ENCODE results near the gene HAL.

Gene HAL

DNA sequence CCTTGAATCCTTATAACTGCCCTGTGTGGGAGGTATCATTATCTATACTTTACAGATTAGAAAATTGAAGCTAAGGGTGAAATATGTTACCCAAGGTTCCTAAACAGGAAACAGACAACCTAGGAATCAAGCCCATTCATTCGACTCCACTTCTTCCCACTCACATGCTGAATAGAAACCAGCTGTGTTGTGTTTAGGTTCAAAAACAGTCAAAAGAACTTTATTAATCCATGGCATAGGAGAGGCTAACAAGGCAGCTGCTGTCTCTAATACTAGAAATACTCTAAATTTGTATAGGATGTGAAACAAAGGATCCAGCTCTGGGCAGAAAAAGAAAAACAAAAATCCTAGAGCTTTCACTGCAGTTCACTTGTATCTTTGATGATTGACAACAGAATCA lies 43.1 kb downstream of the HAL start:
- H3K27me3 Mint-ChIP-seq (ENCODE audit: low read depth): peaks cover 24% of the 10 kb centered on the region
- no peaks in the 10 kb centered on the region for H3K4me1 Mint-ChIP-seq (ENCODE audit: low read depth)
- H3K27ac Mint-ChIP-seq: no peak overlapping the region
- no peaks in the 10 kb centered on the region for H3K36me3 Mint-ChIP-seq (ENCODE audit: low read depth)
- no peak for DNase-seq (ENCODE audit: low spot score)
- H3K9me3 Mint-ChIP-seq: no peaks in the 10 kb centered on the region
- no peak overlapping the region for H3K4me3 Mint-ChIP-seq

DNA sequence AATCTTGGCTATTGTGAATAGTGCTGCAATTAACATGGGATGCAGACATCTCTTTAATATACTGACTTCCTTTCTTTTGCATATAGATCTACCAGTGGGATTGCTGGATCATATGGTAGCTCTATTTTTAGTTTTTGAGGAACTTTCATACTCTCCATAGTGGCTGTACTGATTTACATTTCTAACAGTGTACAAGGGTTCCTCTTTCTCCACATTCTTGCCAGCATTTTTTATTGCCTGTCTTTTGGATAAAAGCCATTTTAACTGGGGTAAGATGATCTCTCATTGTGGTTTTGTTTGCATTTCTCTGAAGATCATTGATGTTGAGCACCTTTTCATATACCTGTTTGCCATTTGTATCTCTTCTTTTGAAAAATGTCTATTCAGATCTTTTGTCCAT lies 44.6 kb downstream of the HAL start:
- no peaks in the 10 kb centered on the region for H3K9me3 Mint-ChIP-seq
- H3K27me3 Mint-ChIP-seq (ENCODE audit: low read depth): peaks cover 24% of the 10 kb centered on the region
- H3K36me3 Mint-ChIP-seq (ENCODE audit: low read depth): no peaks in the 10 kb centered on the region
- no peak overlapping the region for H3K4me3 Mint-ChIP-seq
- no peaks in the 10 kb centered on the region for H3K4me1 Mint-ChIP-seq (ENCODE audit: low read depth)
- H3K27ac Mint-ChIP-seq: no peak overlapping the region
- DNase-seq (ENCODE audit: low spot score): no peak

DNA sequence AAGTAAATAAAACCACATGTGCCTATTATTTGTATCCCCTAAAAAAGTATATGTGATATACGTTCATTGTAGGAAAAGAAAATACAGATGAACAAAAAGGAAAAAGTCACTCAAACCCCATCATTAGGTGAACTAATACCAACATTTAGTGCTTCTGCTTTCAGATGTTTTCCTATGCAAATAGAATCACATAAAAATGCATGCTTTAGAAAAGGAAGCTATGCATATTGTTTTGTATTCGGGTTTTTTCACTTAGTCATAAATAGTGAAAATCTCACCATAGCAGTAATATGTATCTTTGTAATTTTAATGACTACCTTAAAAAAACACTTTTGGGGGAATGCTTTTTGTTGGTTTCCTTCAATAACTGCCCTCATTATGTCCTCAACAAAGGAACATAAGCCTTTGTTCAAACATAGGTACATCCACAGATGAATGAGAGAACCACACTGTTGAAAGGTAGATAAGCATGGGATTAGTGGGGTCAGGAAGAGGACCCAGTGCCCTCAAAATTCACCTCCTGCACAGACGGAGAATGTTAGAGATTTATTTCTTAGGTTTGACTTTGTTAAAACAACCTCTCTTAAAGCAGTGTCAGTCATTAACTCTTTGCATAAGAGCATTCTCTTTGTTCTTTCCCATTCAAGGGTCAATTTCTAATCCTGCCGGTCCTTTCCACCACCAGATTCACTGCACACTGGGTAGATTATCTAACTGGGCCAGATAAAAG lies 46.5 kb downstream of the HAL start:
- H3K9me3 Mint-ChIP-seq: no peaks in the 10 kb centered on the region
- H3K4me3 Mint-ChIP-seq: no peak overlapping the region
- H3K4me1 Mint-ChIP-seq (ENCODE audit: low read depth): no peaks in the 10 kb centered on the region
- DNase-seq (ENCODE audit: low spot score): no peak
- peaks cover 29% of the 10 kb centered on the region for H3K27me3 Mint-ChIP-seq (ENCODE audit: low read depth)
- no peaks in the 10 kb centered on the region for H3K36me3 Mint-ChIP-seq (ENCODE audit: low read depth)
- no peak overlapping the region for H3K27ac Mint-ChIP-seq

DNA sequence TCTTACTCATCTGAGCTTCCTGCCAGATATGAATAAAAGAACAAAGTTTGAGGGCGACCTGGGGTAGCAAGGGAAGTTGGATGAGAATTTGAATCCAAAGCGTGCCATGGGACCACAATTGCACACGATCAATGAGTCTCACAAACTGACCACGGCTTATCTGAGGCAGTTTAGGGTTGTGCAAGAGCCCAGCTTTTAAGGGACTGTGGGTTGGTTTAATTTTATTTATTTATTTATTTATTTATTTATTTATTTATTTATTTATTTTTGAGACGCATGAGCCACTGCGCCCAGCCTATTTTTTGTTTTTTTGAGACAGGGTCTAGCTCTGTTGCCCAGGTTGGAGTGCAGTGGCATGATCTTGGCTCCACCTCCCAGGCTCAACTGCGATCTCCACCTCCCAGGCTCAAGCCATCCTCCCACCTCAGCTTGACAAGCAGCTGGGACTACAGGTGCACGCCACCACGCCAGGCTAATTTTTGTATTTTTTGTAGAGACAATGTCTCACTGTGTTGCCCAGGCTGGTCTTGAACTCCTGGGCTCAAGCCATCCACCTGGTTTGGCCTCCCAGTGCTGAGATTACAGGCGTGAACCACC lies 51.9 kb downstream of the HAL start:
- Mint-ChIP-seq H3K9me3 (no peaks in the 10 kb centered on the region), H3K27me3 (ENCODE audit: low read depth) (peaks cover 11% of the 10 kb centered on the region), H3K27ac (no peak overlapping the region), H3K4me3 (peak overlapping the region; percentile 91), H3K4me1 (ENCODE audit: low read depth) (peaks cover 11% of the 10 kb centered on the region), H3K36me3 (ENCODE audit: low read depth) (no peaks in the 10 kb centered on the region)
- no peak for DNase-seq (ENCODE audit: low spot score)

DNA sequence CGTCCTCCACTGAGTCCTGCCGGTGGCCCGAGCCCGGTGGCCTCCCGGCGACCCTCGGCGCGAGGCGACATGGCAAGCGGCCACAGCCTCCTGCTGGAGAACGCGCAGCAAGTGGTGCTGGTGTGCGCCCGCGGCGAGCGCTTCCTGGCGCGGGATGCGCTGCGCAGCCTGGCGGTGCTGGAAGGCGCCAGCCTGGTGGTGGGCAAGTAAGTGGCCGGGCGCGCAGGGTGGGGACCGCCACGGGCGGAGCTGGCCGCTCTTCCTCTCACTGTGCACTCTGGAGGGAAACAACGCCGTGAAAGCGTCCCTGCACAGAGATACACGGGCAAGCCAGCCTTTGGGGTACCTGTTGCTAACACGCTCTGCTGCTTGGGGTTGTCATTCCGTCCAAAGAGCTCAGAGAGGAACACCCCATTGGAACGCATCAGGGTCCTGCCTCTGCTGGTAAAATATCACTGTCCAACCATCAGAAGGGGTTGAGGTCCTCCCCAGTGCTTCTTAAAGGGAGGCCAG lies 52.8 kb downstream of the HAL start, which contains the start of gene AMDHD1:
TSS of gene AMDHD1 (plus strand) at position 2 of the 513 bp plus-strand sequence. CDS start at position 70, 68 bp downstream.
- no peaks in the 10 kb centered on the region for H3K36me3 Mint-ChIP-seq (ENCODE audit: low read depth)
- H3K27ac Mint-ChIP-seq: peak within 1 kb of the TSS; percentile 88
- peak within 1 kb of the TSS; percentile 91 for H3K4me3 Mint-ChIP-seq
- H3K4me1 Mint-ChIP-seq (ENCODE audit: low read depth): peaks cover 11% of the 10 kb centered on the region
- no peaks in the 10 kb centered on the region for H3K9me3 Mint-ChIP-seq
- H3K27me3 Mint-ChIP-seq (ENCODE audit: low read depth): peaks cover 13% of the 10 kb centered on the region
- DNase-seq (ENCODE audit: low spot score): peak; percentile 59

DNA sequence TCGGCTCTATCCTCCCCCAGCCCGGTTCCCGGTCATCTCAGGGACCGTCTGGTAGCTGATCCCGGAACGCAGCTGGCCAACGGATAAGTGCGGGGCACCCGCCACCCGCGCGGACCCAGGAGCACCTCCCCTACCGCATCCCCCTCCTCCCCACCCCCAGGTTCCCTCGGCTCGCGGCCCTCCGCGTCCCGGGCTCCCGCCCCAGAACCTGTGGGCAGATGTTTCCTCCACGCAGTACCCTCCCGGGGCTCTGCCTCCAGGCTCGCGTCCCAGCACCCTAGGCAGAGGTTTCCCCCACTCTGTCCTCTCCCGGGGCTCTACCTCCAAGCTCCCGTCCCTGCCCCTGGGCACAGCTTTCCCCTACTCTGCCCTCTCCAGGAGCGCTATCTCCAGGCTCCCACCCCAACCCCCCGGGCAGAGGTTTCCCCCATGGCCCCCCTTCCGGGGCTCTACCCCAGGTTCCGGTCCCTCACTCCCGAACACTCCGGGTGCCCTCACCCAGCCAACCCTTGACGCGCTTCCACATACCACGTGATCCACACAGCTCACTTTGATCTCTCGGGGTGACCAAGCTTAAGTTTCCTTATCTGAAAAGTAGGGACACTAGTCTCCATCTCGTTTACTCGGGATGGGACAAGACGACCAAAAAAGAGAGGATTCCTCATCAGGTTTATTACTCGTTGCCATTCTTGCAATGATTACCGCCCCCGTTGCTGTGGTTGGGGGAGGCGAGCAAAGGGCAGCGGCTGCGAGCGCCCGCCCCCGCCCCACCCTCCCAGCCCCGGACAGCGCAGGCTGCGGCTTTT lies 53.4 kb downstream of the HAL start, which contains the start of gene CCDC38:
TSS of gene CCDC38 (minus strand) at position 91 of the 806 bp plus-strand sequence. CDS start 6,105 bp downstream, outside the sequence.
- peak; percentile 80 for DNase-seq (ENCODE audit: low spot score)
- no peaks in the 10 kb centered on the region for H3K9me3 Mint-ChIP-seq
- peaks cover 15% of the 10 kb centered on the region for H3K27me3 Mint-ChIP-seq (ENCODE audit: low read depth)
- peak within 1 kb of the TSS; percentile 91 for H3K4me3 Mint-ChIP-seq
- H3K4me1 Mint-ChIP-seq (ENCODE audit: low read depth): peaks cover 11% of the 10 kb centered on the region
- no peaks in the 10 kb centered on the region for H3K36me3 Mint-ChIP-seq (ENCODE audit: low read depth)
- H3K27ac Mint-ChIP-seq: peak within 1 kb of the TSS; percentile 88

DNA sequence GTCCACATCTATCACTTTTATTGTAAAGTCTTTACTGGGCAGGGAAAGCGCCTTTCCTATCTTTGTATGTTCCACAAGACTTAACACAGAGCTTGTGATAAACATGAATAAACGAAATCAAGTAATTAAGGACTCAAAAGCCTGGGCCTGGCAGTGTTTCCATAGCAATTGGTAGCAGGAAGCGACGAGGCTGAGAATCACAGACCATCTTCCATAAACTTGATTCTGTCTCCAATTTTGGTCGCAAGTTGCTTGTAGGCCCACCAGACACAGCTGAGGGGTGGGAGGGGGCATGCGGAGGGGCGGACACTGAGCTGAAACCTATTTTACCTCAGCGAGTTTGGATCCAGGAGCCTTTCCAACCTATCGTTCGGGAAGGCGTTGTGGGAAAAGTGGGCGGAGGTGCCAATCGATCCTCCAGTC lies 54.0 kb downstream of the HAL start:
- Mint-ChIP-seq H3K4me1 (ENCODE audit: low read depth) (peaks cover 11% of the 10 kb centered on the region), H3K4me3 (peak overlapping the region; percentile 91), H3K27ac (no peak overlapping the region), H3K36me3 (ENCODE audit: low read depth) (no peaks in the 10 kb centered on the region), H3K9me3 (no peaks in the 10 kb centered on the region), H3K27me3 (ENCODE audit: low read depth) (peaks cover 15% of the 10 kb centered on the region)
- no peak for DNase-seq (ENCODE audit: low spot score)

DNA sequence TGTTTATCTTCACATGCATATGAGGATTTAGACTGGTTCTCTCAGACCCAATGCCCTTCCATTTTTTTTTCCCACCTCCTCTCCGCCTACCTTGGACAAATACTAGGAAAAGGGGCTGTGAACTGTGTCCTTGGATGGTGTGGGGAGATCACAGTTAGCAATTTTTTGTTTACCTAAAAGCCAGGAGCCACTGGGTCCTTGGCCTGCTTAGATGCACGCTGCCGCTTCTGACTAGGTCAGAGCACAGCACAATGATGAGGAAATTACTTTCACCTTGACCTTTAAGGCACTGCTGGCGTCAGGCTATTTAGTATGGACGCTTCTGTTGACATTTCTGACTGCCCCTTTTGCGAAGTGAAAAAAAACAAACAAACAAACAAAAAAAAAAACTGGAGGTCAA lies 55.6 kb downstream of the HAL start:
- H3K27me3 Mint-ChIP-seq (ENCODE audit: low read depth): peaks cover 12% of the 10 kb centered on the region
- no peak overlapping the region for H3K27ac Mint-ChIP-seq
- no peaks in the 10 kb centered on the region for H3K9me3 Mint-ChIP-seq
- no peaks in the 10 kb centered on the region for H3K36me3 Mint-ChIP-seq (ENCODE audit: low read depth)
- no peak for DNase-seq (ENCODE audit: low spot score)
- H3K4me1 Mint-ChIP-seq (ENCODE audit: low read depth): peaks cover 11% of the 10 kb centered on the region
- no peak overlapping the region for H3K4me3 Mint-ChIP-seq
